Renal cortical epithelial cell (primary cell): ENCODE data around the gene CHIT1. TPM values are rescaled to one million over a fixed set of nuclear protein-coding genes. Genes with fewer than 3 reads are reported as not detected.
A peak's percentile ranks its signal among the peaks of the same experiment; 100 is the strongest.
"Not testable (repeated sequence)": the region's sequence is repeated elsewhere in the genome, so short reads cannot be mapped to it uniquely, and the experiment has no call there.

Experiments used
- DNase-seq: peaks from one replicate; pipeline ENCODE4 v3.0.0-alpha.2; 2011; ENCODE audit warnings: low read depth
- total RNA-seq: library from RNA; depleted of rRNA; stranded (reverse); fragments of >200 nt; gene quantifications from 2 replicates; pipeline ENCODE4 v1.2.3, GENCODE V29; 2014

CHIT1 gene
- total RNA-seq, result under 0.01 TPM in 1 of 2 replicates, not detected in the other

DNA sequence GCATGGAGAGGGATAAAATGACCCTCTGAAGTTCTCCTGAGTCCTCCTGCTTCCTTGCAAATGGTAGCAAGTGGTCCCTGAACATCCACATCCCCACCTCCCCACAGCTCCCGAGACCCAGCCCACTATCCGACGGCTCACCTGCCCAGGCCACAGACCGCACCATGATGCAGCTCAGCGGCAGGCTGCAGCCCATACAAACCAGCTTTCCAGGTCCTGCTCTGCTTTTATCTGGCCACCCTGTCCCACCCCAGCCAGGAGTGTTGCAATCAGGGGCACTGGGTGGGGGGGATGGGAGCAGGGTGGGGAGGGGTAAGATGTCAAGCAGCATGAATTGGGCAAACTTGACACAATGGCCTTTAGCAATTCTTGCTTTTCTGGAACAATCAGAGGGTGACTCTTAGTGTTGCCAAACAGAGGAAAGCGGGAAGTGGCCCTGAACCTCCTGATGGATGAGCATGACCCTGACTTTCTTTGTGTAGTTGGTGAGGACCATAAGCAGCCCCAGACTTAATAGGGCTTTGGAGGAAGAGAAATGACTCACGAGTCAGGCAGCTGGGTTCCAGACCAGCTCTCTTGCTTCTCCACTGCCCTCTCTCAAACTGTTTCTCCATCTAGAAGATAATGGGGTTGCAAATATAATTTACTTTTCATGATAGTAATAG, at the start of gene CHIT1:
Gene CHIT1 (minus strand): TSS at position 203 of the 665 bp plus-strand sequence. CDS start 37 bp downstream, at position 166.
- DNase-seq, result no peak

DNA sequence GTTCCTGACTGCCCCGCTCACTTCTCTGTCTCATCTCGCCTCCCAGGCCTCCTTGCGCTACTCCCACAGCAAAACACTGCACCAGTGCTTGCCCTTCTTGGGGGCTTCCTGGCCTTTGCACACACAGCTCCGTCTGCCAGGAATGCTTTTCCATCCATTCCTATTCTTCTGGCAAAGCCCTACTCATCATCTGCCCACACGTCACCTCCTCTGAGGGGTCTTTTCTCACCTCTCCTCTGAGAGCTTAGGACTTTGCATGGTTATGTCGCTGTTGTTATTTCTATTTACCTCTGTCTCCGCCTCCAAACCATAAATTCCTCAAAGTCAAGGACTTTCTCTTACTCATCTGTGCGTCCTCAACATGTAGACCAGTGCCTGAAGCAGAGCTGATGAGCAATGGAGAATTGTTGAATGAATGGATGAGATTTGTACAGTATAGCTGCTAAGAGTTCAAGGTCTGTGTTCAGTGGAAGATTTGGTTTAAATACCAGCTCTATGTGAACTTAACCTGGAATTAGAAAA, 49.5 kb upstream of the CHIT1 start:
- no peak for DNase-seq

DNA sequence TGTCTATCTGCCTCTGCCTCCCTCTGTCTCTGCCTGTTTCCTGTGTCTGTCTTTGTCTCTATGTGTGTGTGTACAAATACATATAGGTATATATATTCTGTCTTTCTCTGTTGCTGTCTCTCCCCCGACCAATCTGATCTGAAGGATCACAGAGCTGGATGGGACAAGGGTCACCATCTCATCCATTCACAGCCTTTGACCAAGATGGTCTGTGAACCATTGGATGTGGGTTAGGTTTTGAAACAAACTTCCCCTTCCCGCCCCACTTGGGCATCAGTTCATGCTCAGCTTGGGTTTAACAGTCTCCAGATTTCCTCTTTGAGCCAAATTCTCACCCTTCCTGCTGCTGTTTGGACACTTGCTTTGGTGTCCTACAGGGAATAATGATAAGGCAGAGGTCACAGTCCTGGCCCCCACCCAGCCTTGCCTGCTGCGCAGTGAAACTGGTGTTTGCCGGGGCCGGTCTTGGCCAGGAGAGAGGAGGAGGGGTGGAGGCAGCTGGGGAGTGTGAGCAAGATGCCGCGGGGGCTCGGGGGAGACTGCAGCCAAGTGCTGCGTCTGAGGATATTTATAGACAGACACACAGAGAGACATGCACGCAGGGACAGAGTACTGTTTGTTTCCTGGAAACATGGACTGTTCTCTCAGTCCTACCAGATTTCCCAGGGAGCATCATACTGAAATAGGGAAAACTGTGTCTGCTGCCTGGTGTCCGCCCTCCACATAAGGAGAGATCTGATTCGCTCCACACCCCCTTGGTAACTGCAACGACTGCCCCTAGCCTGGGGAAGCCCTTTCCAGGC, 48.8 kb upstream of the CHIT1 start:
- DNase-seq, result no peak

DNA sequence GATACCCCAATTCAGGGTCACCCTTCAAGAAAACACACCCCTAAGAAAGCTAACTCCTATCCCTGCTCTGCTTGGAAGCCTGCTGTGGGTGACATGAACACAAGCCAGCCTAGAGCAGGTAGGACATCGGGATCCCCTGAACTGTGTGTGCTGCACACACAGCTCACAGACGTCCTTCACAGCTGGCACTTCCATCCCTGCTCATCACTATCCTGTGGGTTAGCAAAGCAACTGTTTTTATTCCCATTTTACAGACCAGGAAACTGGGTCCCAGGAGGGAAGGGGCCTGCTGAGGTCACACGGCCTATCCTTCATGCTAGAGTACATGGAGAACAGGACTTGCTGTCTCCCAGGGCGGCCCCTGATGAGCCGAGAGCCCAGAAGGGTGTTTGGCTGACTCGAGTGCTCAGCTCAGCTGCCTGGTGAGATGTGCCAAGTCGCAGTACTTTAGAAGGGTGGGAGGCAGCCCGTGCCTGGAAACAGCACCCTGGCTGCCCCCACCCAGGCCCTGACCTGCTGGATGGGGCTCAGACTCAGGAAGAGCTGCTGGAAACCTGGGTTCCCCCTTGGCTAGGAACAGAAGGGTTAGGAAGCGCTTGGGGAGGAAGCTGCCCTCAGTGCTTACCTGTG, 47.6 kb upstream of the CHIT1 start:
- no peak for DNase-seq

DNA sequence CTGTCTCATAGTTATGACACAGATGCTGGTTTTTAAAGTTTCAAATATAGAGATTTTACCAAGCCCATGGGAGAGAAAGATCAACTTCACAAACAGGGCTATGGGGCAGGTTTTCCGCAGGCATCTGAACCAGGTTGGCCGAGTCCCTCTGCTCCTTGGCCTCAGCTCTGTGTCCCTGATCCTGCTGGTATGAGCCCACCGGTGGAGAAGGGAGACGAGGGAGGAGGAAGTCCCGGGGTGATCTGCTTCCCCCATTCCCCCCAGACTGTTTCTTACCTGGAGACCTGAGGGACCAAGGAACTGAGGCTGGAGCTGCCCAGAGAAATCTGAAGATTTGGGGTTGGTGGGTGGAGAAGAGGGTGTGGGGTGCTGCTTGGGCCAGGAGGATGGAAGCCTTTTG, 46.9 kb upstream of the CHIT1 start:
- DNase-seq, result no peak

DNA sequence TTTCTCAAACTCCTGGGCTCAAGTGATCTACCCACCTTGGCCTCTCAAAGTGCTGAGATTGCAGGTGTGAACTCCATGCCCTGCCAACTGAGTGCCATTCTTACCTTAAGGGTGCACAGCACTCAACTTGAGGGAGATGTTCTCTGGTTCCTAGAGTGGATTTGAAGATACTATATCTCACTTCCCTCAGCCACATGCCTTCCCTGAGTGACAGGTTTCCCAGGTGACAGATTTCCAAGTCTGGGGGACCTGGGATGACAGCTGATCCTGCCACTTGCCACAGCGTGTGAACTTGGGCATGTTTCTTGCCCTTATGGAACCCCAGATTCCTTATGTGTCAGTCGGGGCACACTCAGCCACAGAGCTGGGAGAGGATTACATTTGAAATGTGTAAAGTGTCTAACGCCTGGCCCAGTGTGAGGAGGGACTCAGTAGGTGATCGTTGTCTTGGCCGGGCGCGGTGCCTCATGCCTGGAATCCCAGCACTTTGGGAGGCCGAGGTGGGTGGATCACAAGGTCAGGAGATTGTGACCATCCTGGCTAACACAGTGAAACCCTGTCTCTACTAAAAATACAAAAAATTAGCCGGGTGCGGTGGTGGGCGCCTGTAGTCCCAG, 46.3 kb upstream of the CHIT1 start:
- DNase-seq, result no peak

DNA sequence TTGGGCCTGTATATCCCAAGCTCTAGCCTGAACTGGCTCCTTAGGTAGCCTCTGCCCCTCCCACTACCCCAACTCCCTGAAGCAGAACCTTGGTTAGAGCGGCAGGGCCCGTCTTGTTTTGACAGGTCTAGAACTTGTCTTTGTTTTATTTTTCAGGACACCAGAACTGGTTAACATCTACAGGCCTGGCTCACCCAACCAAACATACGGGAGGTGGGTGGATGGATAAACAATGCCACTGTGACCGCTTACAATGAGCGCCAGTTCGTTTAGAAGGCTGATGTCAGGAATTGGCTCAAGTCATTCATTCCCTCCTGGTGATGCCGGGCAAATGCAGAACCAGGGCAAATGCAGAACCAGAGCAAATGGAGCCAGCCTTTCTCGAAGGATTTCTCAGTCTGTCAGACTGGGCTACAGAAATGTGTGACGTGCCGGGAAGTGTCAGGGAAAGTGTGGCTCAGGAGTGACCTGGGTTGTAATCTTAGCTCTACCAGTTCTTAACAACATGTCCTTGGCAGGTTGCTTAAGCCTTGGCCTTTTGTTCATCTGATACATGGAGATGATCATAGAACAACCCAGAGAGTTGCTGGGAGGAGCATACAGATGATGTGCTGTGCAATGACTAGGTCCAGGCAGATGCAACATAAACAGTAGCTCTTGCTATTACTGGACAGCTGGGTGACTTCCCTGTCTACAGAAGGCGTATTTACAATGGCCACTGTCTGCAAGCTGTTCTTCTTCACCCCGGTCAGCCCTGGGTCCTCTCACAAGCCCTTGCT, 45.3 kb upstream of the CHIT1 start:
- DNase-seq, result no peak

DNA sequence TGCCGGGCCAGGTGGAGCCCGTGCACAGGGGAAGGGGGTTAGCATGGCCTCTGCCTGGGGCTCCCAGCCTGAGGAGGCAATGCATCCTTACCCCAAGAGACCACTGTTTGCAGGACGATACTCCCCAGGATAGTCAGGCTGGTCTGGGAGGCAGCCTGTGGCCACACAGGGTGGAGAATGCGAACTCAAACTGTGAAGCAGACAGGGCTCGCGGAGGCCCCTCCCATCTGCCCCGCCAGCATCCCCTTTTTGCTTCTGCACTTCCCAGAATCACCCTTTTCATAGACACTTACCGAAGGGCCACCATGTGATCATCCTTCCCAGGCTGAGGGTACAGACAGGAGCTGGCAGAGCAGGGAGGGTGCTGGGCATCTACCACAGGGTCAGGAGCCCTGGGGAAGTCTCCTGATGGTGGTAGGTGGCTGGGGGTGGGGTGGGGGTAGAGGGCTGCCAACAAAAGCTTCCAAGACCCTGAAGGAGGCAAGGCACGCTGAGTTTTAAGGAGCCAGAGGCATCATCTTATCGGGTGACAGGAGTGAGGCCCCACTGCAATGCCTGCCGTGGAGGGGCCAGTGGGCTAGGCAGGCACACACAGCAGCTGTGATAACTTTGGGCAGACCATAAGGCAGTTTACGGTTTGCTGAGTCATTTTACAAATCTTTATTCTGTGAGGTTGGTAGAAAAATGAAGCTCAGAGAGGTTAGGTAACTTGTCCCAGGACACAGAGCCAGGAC, 44.6 kb upstream of the CHIT1 start:
- DNase-seq, result no peak

DNA sequence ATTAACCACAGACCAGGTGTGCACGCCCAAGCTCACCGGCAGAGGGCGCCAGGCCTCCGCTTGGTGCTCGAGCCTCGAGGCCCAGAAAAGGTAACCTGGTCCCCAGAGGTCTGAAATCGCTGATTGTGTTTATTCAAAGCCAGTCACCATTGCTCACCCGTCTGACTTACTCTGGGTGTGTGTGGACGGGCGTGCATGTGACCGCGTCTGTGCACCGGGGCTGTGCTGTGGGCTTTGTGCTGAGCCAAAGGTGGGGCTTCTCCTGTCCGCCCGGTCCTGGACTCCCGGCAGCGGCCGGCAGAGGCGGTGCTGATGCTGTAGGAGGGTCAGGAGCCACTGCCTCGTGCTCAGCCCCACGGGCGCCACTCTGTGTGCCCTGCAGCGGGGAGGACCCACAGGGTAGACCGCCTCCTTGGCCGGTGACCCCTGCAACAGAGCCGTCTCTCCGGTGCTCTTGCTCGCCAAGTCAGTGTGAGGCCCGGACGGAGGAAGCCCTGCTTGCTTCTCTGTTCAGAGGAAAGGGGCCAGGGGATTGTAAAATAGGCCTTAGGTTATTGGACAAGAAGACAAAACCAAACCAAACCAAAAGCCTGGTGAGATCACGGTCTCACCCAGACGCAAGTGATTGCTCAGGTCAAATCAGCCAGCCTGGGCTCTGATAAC, 43.9 kb upstream of the CHIT1 start:
- peak; percentile 78 for DNase-seq

DNA sequence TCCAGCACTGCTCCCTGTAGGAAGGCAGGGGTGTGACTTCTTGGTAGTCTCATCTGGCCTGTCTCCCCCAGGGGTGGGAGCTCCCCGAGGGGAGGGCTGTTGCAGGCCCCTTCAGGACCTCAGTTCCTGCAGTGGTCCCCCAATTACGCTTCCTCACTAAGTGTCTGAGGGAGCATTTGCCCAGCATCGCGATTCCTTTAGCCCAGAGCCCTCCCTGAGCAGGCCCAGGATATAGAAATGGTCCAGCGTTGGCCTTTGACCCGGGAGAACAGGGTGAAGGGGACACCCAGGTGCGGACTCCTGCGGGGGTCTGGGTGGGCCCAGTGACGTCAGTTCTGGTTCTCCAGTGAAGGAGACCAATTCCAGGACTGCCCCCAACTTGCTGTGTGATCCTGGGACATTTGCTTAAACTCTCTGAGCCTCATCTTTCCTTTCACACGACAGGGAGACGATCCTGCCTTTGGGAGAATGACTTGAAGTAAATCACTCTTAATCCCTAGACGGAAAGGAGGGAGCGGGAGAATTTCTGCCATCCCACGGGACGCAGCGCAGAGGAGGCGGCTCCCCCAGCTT, 43.2 kb upstream of the CHIT1 start:
- DNase-seq, result no peak

DNA sequence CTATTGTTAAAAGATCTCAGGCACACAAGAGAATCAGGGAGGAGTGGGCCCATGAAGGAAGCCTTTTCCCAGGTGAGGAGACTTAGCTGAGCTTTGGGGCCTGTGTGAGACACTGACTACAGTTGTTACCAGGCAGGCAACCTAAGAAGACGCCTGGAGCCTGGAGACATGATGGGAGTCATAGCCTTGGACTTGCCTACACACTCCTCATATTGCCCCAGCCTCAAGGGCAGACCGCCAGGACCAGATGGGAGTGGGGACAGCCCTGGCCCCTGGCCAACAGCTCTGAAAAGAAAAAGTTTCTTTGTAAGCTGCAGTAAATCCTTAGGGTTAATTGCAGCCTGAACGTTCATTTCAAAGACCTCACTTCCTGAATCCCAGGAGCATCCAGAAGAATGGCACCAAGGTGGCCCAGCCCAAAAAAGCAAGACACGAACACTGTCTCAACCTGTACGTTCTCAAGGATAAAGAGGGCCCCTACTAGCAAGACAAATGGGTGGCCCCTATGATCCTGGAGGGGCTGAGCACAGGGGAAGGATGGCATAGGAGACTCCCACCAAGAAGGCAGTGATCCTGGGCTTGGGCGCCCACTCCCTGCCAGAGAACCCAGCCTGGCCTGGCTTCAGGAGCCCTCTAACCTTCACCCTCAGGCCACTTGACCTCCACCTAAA, 42.6 kb upstream of the CHIT1 start:
- DNase-seq, result no peak

DNA sequence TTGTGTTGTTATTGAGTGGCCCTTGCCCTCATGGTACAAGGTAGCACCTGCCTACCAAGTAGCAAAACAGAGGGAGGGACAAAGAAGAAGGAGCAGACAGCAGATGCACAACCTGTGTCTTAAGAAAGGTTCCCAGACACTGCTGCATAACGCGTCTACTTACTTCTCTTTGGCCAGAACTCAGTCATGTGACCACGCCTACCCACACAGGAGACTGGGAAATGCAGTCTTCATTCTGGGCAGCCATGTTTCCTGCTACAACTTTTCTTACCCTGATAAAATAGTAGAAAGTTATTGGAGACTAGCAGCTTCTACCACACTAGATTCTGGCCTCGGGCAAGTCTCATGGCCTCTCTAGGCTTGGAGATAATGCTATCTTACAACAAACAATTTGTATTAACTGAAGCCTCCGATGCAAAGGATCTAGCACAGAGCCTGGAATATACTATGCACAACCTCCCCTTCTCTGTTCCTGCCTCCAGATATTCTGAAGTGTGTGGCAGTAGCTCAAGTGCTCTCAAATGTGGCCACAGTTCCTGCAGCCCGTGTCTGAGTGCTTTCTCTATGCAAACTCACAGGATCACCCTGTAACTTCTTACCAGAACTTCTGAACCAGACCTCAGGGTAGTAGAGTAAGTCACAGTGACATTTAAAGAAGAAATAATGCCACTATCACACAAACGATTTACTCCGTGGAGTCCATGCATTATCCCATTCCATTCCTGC, 41.7 kb upstream of the CHIT1 start:
- DNase-seq, result peak; percentile 67

DNA sequence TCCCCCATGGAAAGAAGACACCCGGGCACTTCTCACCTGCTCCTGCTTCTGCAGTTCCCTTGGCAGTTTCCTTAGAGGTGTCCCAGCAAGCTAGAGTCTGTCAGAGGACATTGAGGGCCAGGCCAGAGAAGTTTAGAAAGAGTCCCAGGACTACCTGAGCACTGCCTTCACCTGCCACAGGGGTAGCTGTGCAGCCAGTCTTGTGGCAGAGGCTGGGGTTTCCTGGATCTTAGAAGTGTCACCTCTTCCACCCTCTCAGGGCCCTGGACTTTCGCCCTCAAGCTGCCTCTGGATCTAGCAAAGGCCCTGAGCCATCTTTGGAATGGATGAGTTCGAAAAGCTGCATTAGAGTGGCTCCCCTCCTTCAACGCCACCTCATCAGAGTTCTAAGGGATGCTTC, 41.0 kb upstream of the CHIT1 start:
- no peak for DNase-seq

DNA sequence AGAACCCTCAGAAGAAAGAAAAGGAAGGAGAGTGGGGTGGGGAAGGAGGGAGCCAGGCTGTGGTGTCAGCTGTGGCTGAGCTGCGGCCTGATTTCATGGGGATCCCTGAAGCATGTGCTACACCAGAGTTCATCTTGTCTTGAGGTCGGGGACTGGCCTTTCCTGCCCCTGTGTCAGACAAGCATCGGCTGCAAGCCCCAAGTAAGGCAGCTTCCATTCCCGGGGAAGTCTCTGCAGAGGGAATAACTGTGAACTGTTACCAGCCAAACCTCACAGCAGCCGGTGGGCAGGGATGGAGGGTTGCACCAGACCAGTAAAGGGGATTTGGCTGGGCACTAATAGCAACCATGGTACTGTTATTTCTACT, 40.2 kb upstream of the CHIT1 start:
- no peak for DNase-seq

DNA sequence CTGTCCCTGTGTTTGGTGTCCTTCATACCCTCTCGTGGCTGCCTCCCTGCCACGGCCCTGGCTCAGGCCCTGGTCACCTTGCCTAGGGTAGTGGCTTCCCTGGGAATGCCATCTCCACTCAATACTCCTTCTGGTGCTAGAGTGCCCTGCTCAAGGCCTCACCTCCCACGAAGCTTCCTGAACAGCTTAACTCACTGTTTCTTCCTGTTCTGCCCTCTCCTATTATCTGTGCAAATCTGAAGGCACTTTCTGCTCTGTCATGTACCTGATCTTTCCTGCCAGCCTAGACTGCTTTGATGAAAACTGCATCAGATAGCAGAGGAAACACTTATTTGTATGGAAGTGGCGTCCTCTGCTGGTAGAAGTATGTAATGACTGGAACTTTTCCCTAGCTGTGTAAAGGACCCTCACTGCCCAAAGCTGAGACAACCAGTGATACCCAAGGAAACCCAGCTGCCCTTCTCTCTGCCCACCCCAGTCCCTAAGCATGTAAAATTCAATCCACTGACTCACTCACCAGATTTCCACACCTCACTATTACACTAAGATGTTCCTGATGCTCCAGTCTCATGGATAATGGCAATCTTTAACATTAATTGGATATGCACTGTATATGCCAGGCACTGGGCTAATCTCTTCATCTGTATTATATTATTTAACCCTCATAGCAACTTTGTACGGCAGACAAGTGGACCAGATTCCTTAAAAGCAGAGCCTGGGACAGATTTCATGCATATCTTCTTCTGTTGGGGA, 39.6 kb upstream of the CHIT1 start:
- peak; percentile 78 for DNase-seq

DNA sequence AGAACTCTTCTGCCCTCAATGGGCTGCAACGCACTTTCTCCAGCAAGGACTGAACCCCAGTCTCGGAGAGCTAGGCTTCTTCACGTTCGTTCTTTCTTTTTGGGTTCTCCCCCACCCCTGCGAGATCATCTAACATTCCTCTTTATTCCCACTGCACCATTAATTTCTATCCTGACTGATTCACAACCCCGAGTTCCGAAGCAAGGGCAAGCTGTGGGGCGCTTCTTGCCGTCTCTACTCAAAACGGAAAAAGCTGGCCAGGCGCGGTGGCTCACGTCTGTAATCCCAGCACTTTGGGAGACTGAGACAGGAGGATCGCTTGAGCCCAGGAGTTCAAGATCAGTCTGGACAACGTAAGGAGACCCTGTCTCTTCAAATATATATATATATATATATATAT, 38.4 kb upstream of the CHIT1 start:
- no peak for DNase-seq

DNA sequence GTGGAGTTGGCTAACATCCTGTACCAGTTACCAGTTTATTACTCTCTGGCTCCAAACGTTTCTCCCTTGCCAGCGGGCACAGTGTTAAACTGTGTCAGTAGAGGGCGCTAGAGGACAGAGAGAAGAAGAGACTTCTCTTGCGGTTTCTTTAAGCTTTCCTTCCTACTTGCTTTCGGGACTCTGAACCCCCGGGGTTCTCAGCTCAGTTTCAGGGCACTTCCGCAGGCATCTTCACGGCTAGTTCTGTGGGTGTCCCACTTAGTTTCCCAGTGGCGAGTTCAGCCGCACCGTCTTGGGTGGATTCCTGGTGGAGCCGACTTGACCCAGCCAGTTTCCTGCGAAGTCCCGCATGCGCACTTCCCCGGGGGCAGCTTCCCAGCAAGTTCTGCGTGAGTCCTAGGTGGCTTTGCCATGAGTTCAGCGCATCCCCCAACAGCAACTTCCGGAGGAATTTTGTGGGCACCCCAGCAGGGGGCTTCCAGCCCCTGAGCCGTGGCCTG, 37.9 kb upstream of the CHIT1 start:
- DNase-seq, result peak; percentile 85

DNA sequence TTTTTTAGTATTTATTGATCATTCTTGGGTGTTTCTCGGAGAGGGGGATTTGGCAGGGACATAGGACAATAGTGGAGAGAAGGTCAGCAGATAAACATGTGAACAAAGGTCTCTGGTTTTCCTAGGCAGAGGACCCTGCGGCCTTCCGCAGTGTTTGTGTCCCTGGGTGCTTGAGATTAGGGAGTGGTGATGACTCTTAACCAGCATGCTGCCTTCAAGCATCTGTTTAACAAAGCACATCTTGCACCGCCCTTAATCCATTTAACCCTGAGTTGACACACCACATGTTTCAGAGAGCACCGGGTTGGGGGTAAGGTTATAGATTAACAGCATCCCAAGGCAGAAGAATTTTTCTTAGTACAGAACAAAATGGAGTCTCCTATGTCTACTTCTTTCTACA, 36.7 kb upstream of the CHIT1 start:
- not testable (repeated sequence) for DNase-seq
